ENCODE measurements around the gene MYL9.

GRCh38 chr20:36550790-36551299 lies 9.5 kb downstream of the MYL9 start:
- TF ChIP-seq CTCF (IDR thresholded peaks at IDR 0.05; ENCODE audit: extremely low read depth in 1 of 2, insufficient read depth in 1 of 2, low read depth in 1 of 2, low read length in 2 of 2) (no peak), MAX (IDR thresholded peaks at IDR 0.05; ENCODE audit: insufficient read depth, insufficient read length) (no peak), POLR2A (IDR thresholded peaks at IDR 0.05; ENCODE audit: low read depth, low read length) (no peak), POLR2AphosphoS5 (IDR thresholded peaks at IDR 0.05; ENCODE audit: insufficient read depth, low read depth, low read length) (no peak), EZH2 (IDR thresholded peaks at IDR 0.05; ENCODE audit: borderline replicate concordance, low read depth, low read length, severe bottlenecking) (no peak), FOS (IDR thresholded peaks at IDR 0.05; ENCODE audit: borderline replicate concordance, insufficient read depth, low read length) (no peak)
